Stomach (tissue), 9 donors: ENCODE results near the gene SPTBN2. TPM values are rescaled to one million over a fixed set of nuclear protein-coding genes. Genes with fewer than 3 reads are reported as not detected.

ENCODE experiments used
- DNase-seq, 2 donors: peaks; one replicate each; pipeline versions ENCODE4 v3.0.0 to v3.0.0-alpha.2; 2013 to 2019
- H3K27ac ChIP-seq, 5 donors: fragments of 200-600 bp in 4 of 5; sonication (generic) in 4 of 5; one replicate each; pipeline ENCODE4 v1.5.1; 2013 to 2019; ENCODE audit warnings: mild to moderate bottlenecking in 1 of 5, moderate library complexity in 1 of 5
- H3K27me3 ChIP-seq, 3 donors: fragments of 200-600 bp; sonication (generic); one replicate each; pipeline ENCODE4 v1.5.1; 2017 to 2019; ENCODE audit warnings: mixed run types in 1 of 3
- H3K36me3 ChIP-seq, 4 donors: fragments of 200-600 bp; sonication (generic); 1 replicate in 3 of 4; 2 replicates in 1 of 4; pipeline ENCODE4 v1.5.1; 2016 to 2019
- H3K4me1 ChIP-seq, 4 donors: fragments of 200-600 bp; sonication (generic); one replicate each; pipeline ENCODE4 v1.5.1; 2016 to 2019
- H3K4me3 ChIP-seq, 4 donors: fragments of 200-600 bp; sonication (generic) in 3 of 4; one replicate each; pipeline ENCODE4 v1.5.1; 2016 to 2019; ENCODE audit warnings: mild to moderate bottlenecking in 1 of 4
- H3K9me3 ChIP-seq, 4 donors: fragments of 200-600 bp; sonication (generic); one replicate each; pipeline ENCODE4 v1.5.1; 2016 to 2019
- CTCF ChIP-seq, 7 experiments: fragments of 450-650 bp in 4 of 7; fragments of 200-600 bp in 3 of 7; sonication (generic) in 3 of 7; IDR thresholded peaks; one replicate each; pipeline ENCODE4 v1.5.1; 2016 to 2019; ENCODE audit warnings: antibody characterized with exemption in 7 of 7, control low read depth in 2 of 7, mild to moderate bottlenecking in 1 of 7
- EP300 ChIP-seq: sonication (generic); formaldehyde crosslinking; IDR thresholded peaks from one replicate; pipeline ENCODE4 v1.6.1; 2017; ENCODE audit warnings: antibody characterized with exemption
- POLR2A ChIP-seq, 4 donors: fragments of 450-650 bp; IDR thresholded peaks; one replicate each; pipeline ENCODE4 v1.6.1; 2016; ENCODE audit warnings: antibody characterized with exemption in 4 of 4, control low read depth in 2 of 4, mild to moderate bottlenecking in 1 of 4, moderate library complexity in 1 of 4
- POLR2AphosphoS5 ChIP-seq, 3 donors: sonication (generic); formaldehyde crosslinking; IDR thresholded peaks; one replicate each; pipeline ENCODE4 v1.6.1; 2016; ENCODE audit warnings: antibody characterized with exemption in 3 of 3
- WGBS, 5 donors: extraction: QIAGEN DNeasy Blood & Tissue Kit in 3 of 5; methylation state at CpG; one replicate each; pipeline versions ENCODE4 v1.1.5 to v1.1.7; 2013 to 2018; 5-methylcytosine and 5-hydroxymethylcytosine counted together
- intact Hi-C: fragments of 100-400 bp; cut with DNase I; formaldehyde crosslinking; loops from one replicate; pipeline ENCODE4 v1.15.1; 2023; ENCODE audit warnings: low total_unique reads
- polyA plus RNA-seq, 3 donors: library from polyadenylated mRNA; stranded (reverse); fragments of 200-250 nt; gene quantifications; one replicate each; pipeline ENCODE4 v1.2.3, GENCODE V29; 2013
- total RNA-seq, 5 donors: library from RNA; depleted of rRNA; stranded (reverse); fragments of >200 nt; gene quantifications; one replicate each; pipeline versions ENCODE4 v1.1.0 to v1.2.3, GENCODE V29; 2014 to 2016
- donor health status: healthy with polysubstance abuse.
- donor health status: Bipolar disorder and iron deficiency.
- donor health status: healthy.

The SPTBN2 gene
- total and polyA plus RNA-seq, 8 donors, result 2.4 to 134 (median 10.4) TPM

GRCh38 chr11:66653123-66653522, 75.9 kb downstream of the SPTBN2 start:
- Histone ChIP-seq H3K9me3 (no peaks in the 10 kb centered on the region), H3K27ac (no peak overlapping the region), H3K27me3 (no peaks in the 10 kb centered on the region), H3K4me3 (no peak overlapping the region), H3K36me3 (peaks cover 16 to 93% (median 90%) of the 10 kb centered on the region in 4 donors), H3K4me1 (peaks cover 0 to 18% (median 7%) of the 10 kb centered on the region in 4 donors)
- TF ChIP-seq POLR2A (IDR thresholded peaks at IDR 0.05), result no peak
- no peak for TF ChIP-seq EP300
- TF ChIP-seq CTCF (IDR thresholded peaks at IDR 0.05), result no peak
- no peak for TF ChIP-seq POLR2AphosphoS5 (IDR thresholded peaks at IDR 0.05)
- no peak for DNase-seq
- 88 to 94% (median 88%) methylated on average over 6 of the region's 6 CpGs for WGBS, 5 donors
- intact Hi-C loops, result no loop called here

- WGBS, 5 donors, result 84 to 91% (median 90%) methylated on average over 7 of the region's 7 CpGs
- peaks cover 0 to 23% (median 9%) of the 10 kb centered on the region in 4 donors for H3K4me1 ChIP-seq
- no peak overlapping the region for H3K27ac ChIP-seq
- H3K4me3 ChIP-seq, result no peak overlapping the region
- H3K9me3 ChIP-seq, result no peaks in the 10 kb centered on the region
- intact Hi-C loops, result no loop called here
- no peak for DNase-seq
- TF ChIP-seq POLR2A (IDR thresholded peaks at IDR 0.05), result no peak
- TF ChIP-seq EP300, result no peak
- TF ChIP-seq CTCF (IDR thresholded peaks at IDR 0.05), result no peak
- no peak for TF ChIP-seq POLR2AphosphoS5 (IDR thresholded peaks at IDR 0.05)
- no peaks in the 10 kb centered on the region for H3K27me3 ChIP-seq
- H3K36me3 ChIP-seq, result peaks cover 19 to 93% (median 90%) of the 10 kb centered on the region in 4 donors
Measured at GRCh38 chr11:66652651-66653050, 76.4 kb downstream of the SPTBN2 start.

DNA sequence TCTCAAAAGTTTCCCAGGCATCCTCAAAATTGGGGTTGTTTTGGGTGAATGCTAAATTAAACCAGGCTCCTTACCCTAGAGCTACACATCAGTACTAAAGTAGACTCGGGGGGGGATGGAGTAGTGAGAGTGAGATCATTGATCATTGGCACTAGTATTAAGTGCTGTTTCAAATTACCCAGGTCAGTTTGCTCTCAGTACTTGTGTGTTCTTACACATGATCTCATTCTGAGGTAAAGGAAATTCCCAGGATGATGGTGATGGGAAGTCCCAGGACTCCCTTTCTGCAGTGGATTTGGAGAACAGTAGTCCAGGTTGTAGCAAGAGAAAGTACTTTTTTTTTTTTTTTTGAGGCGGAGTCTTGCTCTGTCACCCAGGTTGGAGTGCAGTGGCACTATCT, 78.0 kb downstream of the SPTBN2 start:
- Histone ChIP-seq H3K27me3 (no peaks in the 10 kb centered on the region), H3K4me1 (peaks cover 4 to 38% (median 19%) of the 10 kb centered on the region in 4 donors), H3K9me3 (no peaks in the 10 kb centered on the region), H3K4me3 (no peak overlapping the region), H3K36me3 (peaks cover 34 to 93% (median 90%) of the 10 kb centered on the region in 4 donors), H3K27ac (no peak overlapping the region)
- TF ChIP-seq POLR2AphosphoS5 (IDR thresholded peaks at IDR 0.05) (no peak), POLR2A (IDR thresholded peaks at IDR 0.05) (no peak), CTCF (IDR thresholded peaks at IDR 0.05) (no peak)
- intact Hi-C loops, result no loop called here
- 85 to 100% (median 92%) methylated on average over 2 of the region's 2 CpGs for WGBS, 5 donors
- DNase-seq, result no peak

DNA sequence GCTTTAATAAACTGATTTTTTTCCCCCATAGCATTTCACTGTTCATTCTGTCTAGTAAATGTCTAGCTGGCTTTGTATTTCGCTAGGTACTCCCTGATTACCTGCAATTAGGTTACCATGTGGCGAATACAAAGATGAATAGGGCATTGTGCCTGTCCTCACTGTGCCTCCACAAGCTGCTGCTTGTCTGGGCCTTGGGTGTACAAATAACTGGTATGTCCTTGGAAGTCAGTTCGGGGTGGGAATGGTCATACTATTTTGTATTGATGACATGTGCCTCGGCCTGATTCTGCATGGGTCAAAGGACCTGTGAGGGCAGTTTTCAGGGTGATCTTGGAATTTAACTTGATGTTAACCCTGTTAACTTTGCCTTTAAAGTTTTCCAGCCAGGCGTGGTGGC, 79.1 kb downstream of the SPTBN2 start:
- Histone ChIP-seq H3K27me3 (no peaks in the 10 kb centered on the region), H3K27ac (no peak overlapping the region), H3K4me1 (peaks cover 13 to 49% (median 30%) of the 10 kb centered on the region in 4 donors), H3K4me3 (no peak overlapping the region), H3K9me3 (no peaks in the 10 kb centered on the region), H3K36me3 (peaks cover 45 to 97% (median 93%) of the 10 kb centered on the region in 4 donors)
- intact Hi-C loops, result no loop called here
- WGBS, 5 donors, result 91 to 99% (median 97%) methylated on average over 5 of the region's 5 CpGs
- no peak for DNase-seq
- TF ChIP-seq CTCF (IDR thresholded peaks at IDR 0.05), result no peak
- no peak for TF ChIP-seq POLR2A (IDR thresholded peaks at IDR 0.05)
- TF ChIP-seq EP300, result no peak
- no peak for TF ChIP-seq POLR2AphosphoS5 (IDR thresholded peaks at IDR 0.05)
